ENCODE measurements around the gene MMEL1. TPM values are rescaled to one million over a fixed set of nuclear protein-coding genes. Genes with fewer than 3 reads are reported as not detected.

MMEL1 gene
- total RNA-seq, 1 experiment from 2014 or later = not detected

- DNase-seq (ENCODE audit: low spot score) = no peak
- ChIA-PET POLR2A (no interaction called here), CTCF (no interaction called here)
- H3K4me1 Mint-ChIP-seq = 0 out of 2 replicates have a peak, but pooled peaks cover 2% of the 10 kb centered on the region
- H3K36me3 Mint-ChIP-seq = peaks cover 19% of the 10 kb centered on the region
- peaks cover 64% of the 10 kb centered on the region for H3K27me3 Mint-ChIP-seq (ENCODE audit: low read depth)
- H3K27ac Mint-ChIP-seq = no peak overlapping the region
- H3K4me3 Mint-ChIP-seq = peak overlapping the region; percentile 38
- no peak for ATAC-seq
- peaks cover 15% of the 10 kb centered on the region for H3K9me3 Mint-ChIP-seq
- TF ChIP-seq ZMAT4 (CRISPR knock-in tag; IDR thresholded peaks at IDR 0.05) (no peak), TCF7 (CRISPR knock-in tag; IDR thresholded peaks at IDR 0.05; ENCODE audit: low read depth) (0 out of 2 replicates have a peak, but pooled peaks have one; percentile 58)
Measured at GRCh38 chr1:2630498-2631135, 2.2 kb downstream of the MMEL1 start.

DNA sequence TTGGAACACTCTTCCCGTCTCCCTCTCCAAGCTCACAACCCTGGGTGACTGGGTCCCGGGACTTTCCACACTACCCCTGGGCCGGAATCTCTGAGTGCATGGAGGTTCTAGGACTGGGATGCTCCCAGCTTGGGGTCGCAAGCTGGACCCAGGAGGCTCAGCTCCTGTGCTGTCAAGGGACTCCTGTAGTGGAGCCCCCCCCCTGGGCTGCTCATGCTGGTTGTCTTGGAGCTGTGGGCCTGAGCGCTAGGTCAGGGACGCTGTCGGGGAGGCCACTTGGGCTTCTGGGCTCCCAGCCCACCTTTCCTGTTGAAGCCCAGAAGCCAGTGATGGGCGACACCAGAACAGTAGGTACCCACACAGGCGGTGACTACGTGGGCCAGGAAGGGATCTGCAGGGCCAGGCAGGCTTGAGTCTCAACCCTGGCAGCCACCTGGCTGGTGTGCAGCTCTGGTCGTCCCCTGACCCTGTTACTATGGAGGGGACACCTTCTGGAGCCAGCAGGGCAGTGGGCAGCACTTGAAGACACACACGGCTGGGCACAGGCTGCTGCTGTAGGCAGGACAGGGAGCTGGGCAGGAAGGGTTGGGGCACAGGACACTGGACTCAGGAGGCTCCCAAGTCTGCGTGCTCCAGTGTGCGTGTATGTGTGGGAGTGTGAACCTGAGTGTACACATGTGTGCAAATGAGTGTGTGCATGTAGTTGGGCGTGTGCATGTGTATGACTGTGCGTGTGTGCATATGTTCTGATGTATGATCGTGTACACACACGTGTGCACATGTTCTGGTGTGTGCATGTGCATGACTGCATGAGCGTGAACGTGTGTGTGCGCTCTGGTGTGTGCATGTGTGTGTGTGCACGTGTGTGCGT lies 3.0 kb downstream of the MMEL1 start:
- ATAC-seq (no peak), DNase-seq (ENCODE audit: low spot score) (no peak)
- ChIA-PET POLR2A (no interaction called here), CTCF (interaction anchor here (0.6 to 1.1 kb wide), 3 partner anchors 68 to 353 kb away, joined by 3 to 5 read pairs (median 4); no protein-coding TSS in a partner anchor)
- H3K4me3 Mint-ChIP-seq = peak overlapping the region; percentile 51
- peaks cover 19% of the 10 kb centered on the region for H3K36me3 Mint-ChIP-seq
- no peak overlapping the region for H3K27ac Mint-ChIP-seq
- H3K9me3 Mint-ChIP-seq = peaks cover 15% of the 10 kb centered on the region
- peaks cover 68% of the 10 kb centered on the region for H3K27me3 Mint-ChIP-seq (ENCODE audit: low read depth)
- H3K4me1 Mint-ChIP-seq = 0 out of 2 replicates have a peak, but pooled peaks cover 2% of the 10 kb centered on the region
- TF ChIP-seq ZNF532 (CRISPR knock-in tag; IDR thresholded peaks at IDR 0.05; ENCODE audit: borderline replicate concordance) (no peak), ZNF263 (CRISPR knock-in tag; IDR thresholded peaks at IDR 0.05; ENCODE audit: low read depth) (no peak), ZBTB43 (CRISPR knock-in tag; IDR thresholded peaks at IDR 0.05) (no peak), TCF7 (CRISPR knock-in tag; IDR thresholded peaks at IDR 0.05; ENCODE audit: low read depth) (no peak), STAT6 (CRISPR knock-in tag; conservative IDR thresholded peaks at IDR 0.05; ENCODE audit: low read depth) (no peak), NFE2L1 (CRISPR knock-in tag; IDR thresholded peaks at IDR 0.05) (no peak), ETV6 (CRISPR knock-in tag; IDR thresholded peaks at IDR 0.05) (no peak), E2F5 (CRISPR knock-in tag; IDR thresholded peaks at IDR 0.05) (no peak)
- TF ChIP-seq, protein P1, sequence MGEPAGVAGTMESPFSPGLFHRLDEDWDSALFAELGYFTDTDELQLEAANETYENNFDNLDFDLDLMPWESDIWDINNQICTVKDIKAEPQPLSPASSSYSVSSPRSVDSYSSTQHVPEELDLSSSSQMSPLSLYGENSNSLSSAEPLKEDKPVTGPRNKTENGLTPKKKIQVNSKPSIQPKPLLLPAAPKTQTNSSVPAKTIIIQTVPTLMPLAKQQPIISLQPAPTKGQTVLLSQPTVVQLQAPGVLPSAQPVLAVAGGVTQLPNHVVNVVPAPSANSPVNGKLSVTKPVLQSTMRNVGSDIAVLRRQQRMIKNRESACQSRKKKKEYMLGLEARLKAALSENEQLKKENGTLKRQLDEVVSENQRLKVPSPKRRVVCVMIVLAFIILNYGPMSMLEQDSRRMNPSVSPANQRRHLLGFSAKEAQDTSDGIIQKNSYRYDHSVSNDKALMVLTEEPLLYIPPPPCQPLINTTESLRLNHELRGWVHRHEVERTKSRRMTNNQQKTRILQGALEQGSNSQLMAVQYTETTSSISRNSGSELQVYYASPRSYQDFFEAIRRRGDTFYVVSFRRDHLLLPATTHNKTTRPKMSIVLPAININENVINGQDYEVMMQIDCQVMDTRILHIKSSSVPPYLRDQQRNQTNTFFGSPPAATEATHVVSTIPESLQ (CRISPR knock-in tag; IDR thresholded peaks at IDR 0.05) = no peak
- TF ChIP-seq, protein P2, sequence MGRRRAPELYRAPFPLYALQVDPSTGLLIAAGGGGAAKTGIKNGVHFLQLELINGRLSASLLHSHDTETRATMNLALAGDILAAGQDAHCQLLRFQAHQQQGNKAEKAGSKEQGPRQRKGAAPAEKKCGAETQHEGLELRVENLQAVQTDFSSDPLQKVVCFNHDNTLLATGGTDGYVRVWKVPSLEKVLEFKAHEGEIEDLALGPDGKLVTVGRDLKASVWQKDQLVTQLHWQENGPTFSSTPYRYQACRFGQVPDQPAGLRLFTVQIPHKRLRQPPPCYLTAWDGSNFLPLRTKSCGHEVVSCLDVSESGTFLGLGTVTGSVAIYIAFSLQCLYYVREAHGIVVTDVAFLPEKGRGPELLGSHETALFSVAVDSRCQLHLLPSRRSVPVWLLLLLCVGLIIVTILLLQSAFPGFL (CRISPR knock-in tag; IDR thresholded peaks at IDR 0.05; ENCODE audit: borderline replicate concordance) = no peak
- TF ChIP-seq, protein P3, sequence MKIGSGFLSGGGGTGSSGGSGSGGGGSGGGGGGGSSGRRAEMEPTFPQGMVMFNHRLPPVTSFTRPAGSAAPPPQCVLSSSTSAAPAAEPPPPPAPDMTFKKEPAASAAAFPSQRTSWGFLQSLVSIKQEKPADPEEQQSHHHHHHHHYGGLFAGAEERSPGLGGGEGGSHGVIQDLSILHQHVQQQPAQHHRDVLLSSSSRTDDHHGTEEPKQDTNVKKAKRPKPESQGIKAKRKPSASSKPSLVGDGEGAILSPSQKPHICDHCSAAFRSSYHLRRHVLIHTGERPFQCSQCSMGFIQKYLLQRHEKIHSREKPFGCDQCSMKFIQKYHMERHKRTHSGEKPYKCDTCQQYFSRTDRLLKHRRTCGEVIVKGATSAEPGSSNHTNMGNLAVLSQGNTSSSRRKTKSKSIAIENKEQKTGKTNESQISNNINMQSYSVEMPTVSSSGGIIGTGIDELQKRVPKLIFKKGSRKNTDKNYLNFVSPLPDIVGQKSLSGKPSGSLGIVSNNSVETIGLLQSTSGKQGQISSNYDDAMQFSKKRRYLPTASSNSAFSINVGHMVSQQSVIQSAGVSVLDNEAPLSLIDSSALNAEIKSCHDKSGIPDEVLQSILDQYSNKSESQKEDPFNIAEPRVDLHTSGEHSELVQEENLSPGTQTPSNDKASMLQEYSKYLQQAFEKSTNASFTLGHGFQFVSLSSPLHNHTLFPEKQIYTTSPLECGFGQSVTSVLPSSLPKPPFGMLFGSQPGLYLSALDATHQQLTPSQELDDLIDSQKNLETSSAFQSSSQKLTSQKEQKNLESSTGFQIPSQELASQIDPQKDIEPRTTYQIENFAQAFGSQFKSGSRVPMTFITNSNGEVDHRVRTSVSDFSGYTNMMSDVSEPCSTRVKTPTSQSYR (CRISPR knock-in tag; IDR thresholded peaks at IDR 0.05) = no peak
- TF ChIP-seq, protein P4, sequence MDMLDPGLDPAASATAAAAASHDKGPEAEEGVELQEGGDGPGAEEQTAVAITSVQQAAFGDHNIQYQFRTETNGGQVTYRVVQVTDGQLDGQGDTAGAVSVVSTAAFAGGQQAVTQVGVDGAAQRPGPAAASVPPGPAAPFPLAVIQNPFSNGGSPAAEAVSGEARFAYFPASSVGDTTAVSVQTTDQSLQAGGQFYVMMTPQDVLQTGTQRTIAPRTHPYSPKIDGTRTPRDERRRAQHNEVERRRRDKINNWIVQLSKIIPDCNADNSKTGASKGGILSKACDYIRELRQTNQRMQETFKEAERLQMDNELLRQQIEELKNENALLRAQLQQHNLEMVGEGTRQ (CRISPR knock-in tag; IDR thresholded peaks at IDR 0.05) = no peak
